Astrocyte (in vitro differentiated cells and primary cell): ENCODE results near the gene GSK3B.

Source experiments
- CTCF ChIP-seq: IDR thresholded peaks from 2 replicates; pipeline ENCODE4 v1.5.1; 2011; ENCODE audit warnings: low read depth, mild to moderate bottlenecking, inconsistent platforms, low read length, moderate library complexity; ENCODE audit not compliant: insufficient read depth
- EZH2 ChIP-seq: IDR thresholded peaks from 2 replicates; pipeline ENCODE4 v1.6.1; 2012; ENCODE audit warnings: mild to moderate bottlenecking, low read length, inconsistent platforms; ENCODE audit not compliant: insufficient read depth

GRCh38 chr3:119898478-119899191 is 195.6 kb downstream of the GSK3B start:
- TF ChIP-seq CTCF = no peak
- no peak for TF ChIP-seq EZH2
